Measurements from ENCODE around the gene ASXL2.

- TF ChIP-seq EZH2 (optimal IDR thresholded peaks at IDR 0.05; ENCODE audit: low read depth, low read length) (no peak), EZH2phosphoT487 (IDR thresholded peaks at IDR 0.05; ENCODE audit: low read length) (no peak), CTCF (IDR thresholded peaks at IDR 0.05; ENCODE audit: low read length) (no peak)
These were observed 134.2 kb downstream of the ASXL2 start for GRCh38 chr2:25744055-25744454.
